Measurements from ENCODE around the gene PSMA1. TPM values are rescaled to one million over a fixed set of nuclear protein-coding genes. Genes with fewer than 3 reads are reported as not detected.

Gene PSMA1
- total and polyA plus RNA-seq, 2 donors (not counting 1 experiment from before 2014, with no cell fraction given) = 165 to 220 TPM

- Histone ChIP-seq H3K27ac (ENCODE audit: insufficient read depth, low read length) (no peak overlapping the region), H3K9me3 (ENCODE audit: control insufficient read depth, insufficient read depth, low read depth, low read length) (no peaks in the 10 kb centered on the region), H3K9ac (ENCODE audit: insufficient read depth, low read length) (no peak overlapping the region), H2AFZ (ENCODE audit: low read length) (no peak overlapping the region), H4K20me1 (ENCODE audit: control insufficient read depth, extremely low read depth, insufficient read depth, low read length) (no peaks in the 10 kb centered on the region), H3K4me2 (ENCODE audit: extremely low read depth, insufficient read depth, low read length) (no peak overlapping the region), H3K79me2 (ENCODE audit: control insufficient read depth, insufficient read depth, low read length) (no peaks in the 10 kb centered on the region), H3K4me3 (replicated peaks in 1 of 4; ENCODE audit: control extremely low read depth in 1 of 4, insufficient read depth in 1 of 4, low read depth in 3 of 4, low read length in 4 of 4) (no peak overlapping the region), H3K27me3 (ENCODE audit: control insufficient read depth, insufficient read depth, low read length) (no peaks in the 10 kb centered on the region), H3K36me3 (ENCODE audit: control insufficient read depth, insufficient read depth, low read length) (no peaks in the 10 kb centered on the region), H3K4me1 (ENCODE audit: control insufficient read depth, extremely low read depth, insufficient read depth, low read length) (no peaks in the 10 kb centered on the region)
- no peak for DNase-seq (ENCODE audit: low read depth in 2 of 2)
- no peak for TF ChIP-seq CTCF (conservative IDR thresholded peaks at IDR 0.05 in 1 of 2, IDR thresholded peaks at IDR 0.05 in 1 of 2; ENCODE audit: low read depth in 1 of 2, low read length in 2 of 2)
- TF ChIP-seq EZH2 (IDR thresholded peaks at IDR 0.05; ENCODE audit: low read length, missing control alignments) = no peak
Observed at GRCh38 chr11:14566331-14567063, 46.3 kb upstream of the PSMA1 start.

- Histone ChIP-seq H2AFZ (ENCODE audit: low read length) (no peak overlapping the region), H3K36me3 (ENCODE audit: control insufficient read depth, insufficient read depth, low read length) (no peaks in the 10 kb centered on the region), H3K9ac (ENCODE audit: insufficient read depth, low read length) (no peak overlapping the region), H3K27me3 (ENCODE audit: control insufficient read depth, insufficient read depth, low read length) (no peaks in the 10 kb centered on the region), H3K79me2 (ENCODE audit: control insufficient read depth, insufficient read depth, low read length) (no peaks in the 10 kb centered on the region), H3K4me3 (replicated peaks in 1 of 4; ENCODE audit: control extremely low read depth in 1 of 4, insufficient read depth in 1 of 4, low read depth in 3 of 4, low read length in 4 of 4) (no peak overlapping the region), H4K20me1 (ENCODE audit: control insufficient read depth, extremely low read depth, insufficient read depth, low read length) (no peaks in the 10 kb centered on the region), H3K4me2 (ENCODE audit: extremely low read depth, insufficient read depth, low read length) (no peak overlapping the region), H3K4me1 (ENCODE audit: control insufficient read depth, extremely low read depth, insufficient read depth, low read length) (no peaks in the 10 kb centered on the region), H3K9me3 (ENCODE audit: control insufficient read depth, insufficient read depth, low read depth, low read length) (no peaks in the 10 kb centered on the region), H3K27ac (ENCODE audit: insufficient read depth, low read length) (no peak overlapping the region)
- DNase-seq (ENCODE audit: low read depth in 2 of 2) = no peak
- no peak for TF ChIP-seq CTCF (conservative IDR thresholded peaks at IDR 0.05 in 1 of 2, IDR thresholded peaks at IDR 0.05 in 1 of 2; ENCODE audit: low read depth in 1 of 2, low read length in 2 of 2)
- TF ChIP-seq EZH2 (IDR thresholded peaks at IDR 0.05; ENCODE audit: low read length, missing control alignments) = no peak
Observed at GRCh38 chr11:14565845-14566244, 45.7 kb upstream of the PSMA1 start.

GRCh38 chr11:14555818-14556217 is 35.6 kb upstream of the PSMA1 start:
- Histone ChIP-seq H3K36me3 (ENCODE audit: control insufficient read depth, insufficient read depth, low read length) (no peaks in the 10 kb centered on the region), H3K9me3 (ENCODE audit: control insufficient read depth, insufficient read depth, low read depth, low read length) (no peaks in the 10 kb centered on the region), H3K27me3 (ENCODE audit: control insufficient read depth, insufficient read depth, low read length) (no peaks in the 10 kb centered on the region), H3K4me3 (replicated peaks in 1 of 4; ENCODE audit: control extremely low read depth in 1 of 4, insufficient read depth in 1 of 4, low read depth in 3 of 4, low read length in 4 of 4) (no peak overlapping the region), H3K9ac (ENCODE audit: insufficient read depth, low read length) (no peak overlapping the region), H3K4me1 (ENCODE audit: control insufficient read depth, extremely low read depth, insufficient read depth, low read length) (no peaks in the 10 kb centered on the region), H3K4me2 (ENCODE audit: extremely low read depth, insufficient read depth, low read length) (no peak overlapping the region), H2AFZ (ENCODE audit: low read length) (no peak overlapping the region), H4K20me1 (ENCODE audit: control insufficient read depth, extremely low read depth, insufficient read depth, low read length) (no peaks in the 10 kb centered on the region), H3K27ac (ENCODE audit: insufficient read depth, low read length) (no peak overlapping the region), H3K79me2 (ENCODE audit: control insufficient read depth, insufficient read depth, low read length) (no peaks in the 10 kb centered on the region)
- TF ChIP-seq EZH2 (IDR thresholded peaks at IDR 0.05; ENCODE audit: low read length, missing control alignments) (no peak), CTCF (conservative IDR thresholded peaks at IDR 0.05 in 1 of 2, IDR thresholded peaks at IDR 0.05 in 1 of 2; ENCODE audit: low read depth in 1 of 2, low read length in 2 of 2) (no peak)
- DNase-seq (ENCODE audit: low read depth in 2 of 2) = no peak

Measured in fibroblast of lung (primary cell).